Activated T-cell treated with anti-CD3 and anti-CD28 coated beads for 4 hours (primary cell): ENCODE measurements around the gene DHRS9.
"Not testable (repeated sequence)": the region's sequence is repeated elsewhere in the genome, so short reads cannot be mapped to it uniquely, and the experiment has no call there.

ENCODE experiments used
- DNase-seq: peaks from one replicate; pipeline ENCODE4 v3.0.0-alpha.2; 2020

The DHRS9 gene

DNA sequence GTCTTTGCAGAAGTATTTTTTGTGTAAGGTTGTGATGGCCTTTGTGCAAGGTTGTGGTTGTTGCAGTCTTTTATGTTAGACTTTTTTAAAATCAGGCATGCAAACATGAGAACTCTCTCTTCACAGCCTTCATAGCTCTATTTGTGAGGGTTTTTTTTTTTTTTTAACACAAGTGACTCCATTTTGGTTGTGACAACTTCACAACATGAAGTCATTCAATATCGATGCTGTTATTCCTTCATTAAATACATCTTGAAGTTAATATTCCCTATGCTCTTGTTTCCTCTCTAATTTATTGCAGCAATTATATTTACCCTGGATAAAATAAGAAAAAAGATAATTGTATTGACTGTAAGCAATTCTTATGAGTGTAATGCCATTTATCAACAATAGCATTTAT, 35.5 kb downstream of the DHRS9 start:
- DNase-seq: no peak

DNA sequence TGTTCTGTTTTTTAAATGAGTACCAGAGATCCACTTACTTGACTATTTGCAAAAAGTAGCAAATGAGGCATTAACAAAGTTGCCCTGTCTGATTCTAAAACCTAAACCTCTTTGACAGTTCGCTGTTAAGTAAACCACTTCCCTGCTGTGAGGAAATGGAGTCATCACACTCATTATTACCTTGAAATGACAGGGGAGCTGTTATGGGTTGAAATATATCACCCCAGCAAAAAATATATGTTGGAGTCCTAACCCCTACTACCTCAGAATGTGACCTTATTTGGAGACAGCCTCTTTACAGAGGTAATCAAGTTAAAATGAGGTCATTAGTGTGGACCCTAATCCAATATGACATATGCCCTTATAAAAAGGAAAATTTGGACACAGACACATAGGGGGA, 36.1 kb downstream of the DHRS9 start:
- DNase-seq: no peak

DNA sequence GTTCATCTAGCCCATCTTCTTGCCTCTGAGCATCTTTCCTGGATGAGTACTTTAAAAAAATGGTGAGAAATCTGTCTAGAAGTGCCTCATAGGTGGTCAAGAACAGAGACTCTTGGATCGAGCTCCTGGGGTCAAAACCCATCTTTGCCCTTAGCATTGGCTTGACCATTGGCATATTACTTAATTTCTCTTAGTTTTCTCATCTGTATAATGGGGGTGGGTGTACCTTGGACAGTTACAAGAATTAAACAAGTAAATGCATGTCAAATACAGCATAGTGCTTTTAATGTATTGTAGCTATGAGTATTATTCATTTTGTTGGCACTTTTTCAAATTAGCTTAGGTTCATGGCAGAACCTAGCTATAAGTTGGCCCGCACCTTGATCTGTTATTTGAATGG, 36.8 kb downstream of the DHRS9 start:
- DNase-seq: no peak

- no peak for DNase-seq
Observed at GRCh38 chr2:169106563-169107545, 37.5 kb downstream of the DHRS9 start.

GRCh38 chr2:169107645-169108044, 38.3 kb downstream of the DHRS9 start:
- no peak for DNase-seq

- DNase-seq: no peak
Observed at GRCh38 chr2:169108099-169108884, 38.9 kb downstream of the DHRS9 start.

DNA sequence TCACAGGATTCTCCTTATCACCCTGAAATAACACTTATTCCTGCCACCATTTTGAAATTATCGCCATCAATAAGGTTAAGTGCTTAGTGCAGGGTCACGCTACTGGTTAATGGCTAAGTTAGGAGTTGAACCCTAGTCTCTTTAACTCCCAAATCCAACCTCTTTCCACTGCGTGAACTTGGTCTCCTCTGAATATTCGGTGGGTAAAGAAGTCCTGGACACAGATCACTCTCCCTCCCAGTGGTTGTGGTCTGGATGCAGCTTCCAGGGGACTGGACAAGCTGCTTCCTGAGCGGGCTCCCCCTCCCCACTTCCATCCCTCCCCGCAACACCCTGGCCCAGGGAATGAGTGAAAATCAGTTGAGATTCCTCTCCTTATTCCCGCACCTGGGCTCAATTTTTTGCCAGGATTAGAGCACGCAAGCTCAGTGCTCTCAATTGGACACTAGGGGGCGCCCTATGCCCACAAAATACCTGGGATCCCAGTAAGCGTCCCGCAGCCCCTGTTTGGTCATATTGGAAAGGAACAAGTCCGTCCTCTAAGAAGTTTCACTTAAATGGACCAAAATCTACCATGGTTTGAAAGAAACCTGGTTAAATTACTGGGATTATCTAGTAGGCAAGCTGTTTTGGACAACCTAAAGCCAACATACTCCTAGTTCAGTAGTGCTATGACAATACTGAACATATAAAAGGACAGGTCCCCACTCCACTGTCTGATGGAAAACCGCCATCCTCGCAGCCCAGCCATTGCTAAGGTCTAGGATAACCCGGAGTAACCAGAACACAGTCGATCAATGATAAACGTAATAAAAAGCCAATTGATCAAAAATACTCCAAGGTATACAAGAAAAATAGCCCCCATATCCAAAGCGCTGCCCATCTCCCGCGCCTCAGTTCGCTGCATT, 40.4 kb downstream of the DHRS9 start:
- DNase-seq: peak; percentile 64

GRCh38 chr2:169110419-169110818, 41.1 kb downstream of the DHRS9 start:
- no peak for DNase-seq

- no peak for DNase-seq
Observed at GRCh38 chr2:169110916-169111315, 41.6 kb downstream of the DHRS9 start.

DNA sequence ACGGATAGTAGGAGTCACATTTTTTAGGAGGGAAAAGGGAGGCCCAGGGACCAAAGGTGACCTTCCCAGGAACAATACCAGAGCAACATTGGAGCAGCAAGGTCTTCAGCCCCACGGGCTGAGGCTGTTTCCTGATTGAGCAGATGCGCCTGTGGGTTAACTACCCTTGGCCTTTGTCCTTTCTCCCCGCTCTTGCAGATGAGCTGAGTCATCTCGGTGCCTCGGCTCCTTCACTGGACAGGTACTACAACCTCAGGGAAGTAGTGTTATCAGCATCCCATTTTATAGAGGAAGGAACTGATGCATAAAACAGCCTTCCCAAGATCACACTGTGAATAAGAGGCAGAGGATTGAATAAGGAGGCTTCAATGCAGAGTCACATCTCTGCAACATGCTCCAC, 43.5 kb downstream of the DHRS9 start:
- DNase-seq: no peak

DNA sequence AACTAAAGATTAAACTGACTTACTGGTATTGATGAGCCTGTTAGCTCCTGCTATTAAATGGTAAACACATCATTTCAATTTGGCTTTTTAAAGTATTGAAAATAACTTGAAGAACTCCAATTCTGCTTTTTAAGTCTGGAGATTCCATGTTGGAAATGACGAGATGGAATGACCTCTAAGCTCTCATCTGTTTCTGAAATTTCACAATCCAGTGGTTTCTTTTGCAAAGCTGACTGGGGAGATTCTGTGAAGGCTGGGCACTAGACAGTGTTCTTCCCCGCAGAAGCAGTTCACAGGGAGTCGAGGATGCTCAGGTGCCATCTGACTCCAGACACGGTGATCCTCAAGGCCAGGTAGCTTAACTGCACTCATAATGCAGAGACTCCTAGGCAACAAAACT, 44.7 kb downstream of the DHRS9 start:
- DNase-seq: no peak

GRCh38 chr2:169116327-169116726, 47.0 kb downstream of the DHRS9 start:
- no peak for DNase-seq

- DNase-seq: no peak
Observed at GRCh38 chr2:169116993-169117392, 47.6 kb downstream of the DHRS9 start.

- DNase-seq: no peak
Observed at GRCh38 chr2:169118060-169118459, 48.7 kb downstream of the DHRS9 start.

DNA sequence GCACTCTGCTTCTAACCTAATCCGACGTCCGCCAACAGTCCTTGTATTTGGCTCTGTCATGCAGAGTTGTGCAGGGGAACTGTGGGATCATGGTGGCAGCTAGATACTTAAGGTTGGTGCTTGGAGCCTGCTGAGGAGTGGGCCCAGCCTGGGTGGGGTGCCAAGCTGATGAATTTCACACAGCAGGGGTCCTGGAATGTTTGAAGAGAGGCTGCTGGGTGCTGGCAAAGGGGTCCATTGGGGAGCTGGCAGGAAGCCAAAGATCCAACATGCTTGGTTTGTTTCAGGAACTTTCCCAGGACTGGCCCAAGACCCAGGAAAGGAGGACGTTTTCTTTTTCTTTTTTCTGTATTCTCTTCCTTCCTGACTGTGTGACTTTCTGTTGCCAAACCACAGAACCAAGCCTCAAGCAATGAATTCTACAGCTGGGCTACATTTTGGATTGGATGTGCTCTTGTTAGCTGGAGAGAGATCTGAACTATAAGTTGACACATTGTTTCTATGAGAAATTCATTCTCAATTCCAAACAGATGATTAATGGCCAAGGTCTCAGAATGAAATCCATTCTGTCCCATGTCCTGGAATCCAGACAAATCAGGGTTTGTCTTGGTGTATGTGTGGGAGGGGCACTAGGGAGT, 49.9 kb downstream of the DHRS9 start:
- no peak for DNase-seq

GRCh38 chr2:169119851-169120250, 50.5 kb downstream of the DHRS9 start:
- DNase-seq: no peak

GRCh38 chr2:169129703-169130243, 60.4 kb downstream of the DHRS9 start:
- no peak for DNase-seq

GRCh38 chr2:169131587-169132512, 62.5 kb downstream of the DHRS9 start:
- no peak for DNase-seq

DNA sequence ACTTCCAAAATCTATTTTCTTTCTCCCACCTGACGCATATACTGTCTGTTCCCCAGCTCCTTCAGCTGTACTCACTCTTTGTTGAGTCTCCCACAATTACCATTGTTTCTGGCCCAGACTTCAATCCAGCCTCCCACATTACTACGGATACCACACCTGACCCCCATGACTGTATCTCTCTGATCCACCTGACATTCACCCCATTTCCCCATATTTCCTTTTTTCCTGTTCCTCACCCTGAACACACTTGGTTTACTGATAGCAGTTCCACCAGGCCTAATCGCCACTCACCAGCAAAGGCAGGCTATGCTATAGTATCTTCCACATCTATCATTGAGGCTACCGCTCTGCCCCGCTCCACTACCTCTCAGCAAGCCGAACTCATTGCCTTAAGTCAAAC, 64.9 kb downstream of the DHRS9 start:
- not testable (repeated sequence) for DNase-seq

DNA sequence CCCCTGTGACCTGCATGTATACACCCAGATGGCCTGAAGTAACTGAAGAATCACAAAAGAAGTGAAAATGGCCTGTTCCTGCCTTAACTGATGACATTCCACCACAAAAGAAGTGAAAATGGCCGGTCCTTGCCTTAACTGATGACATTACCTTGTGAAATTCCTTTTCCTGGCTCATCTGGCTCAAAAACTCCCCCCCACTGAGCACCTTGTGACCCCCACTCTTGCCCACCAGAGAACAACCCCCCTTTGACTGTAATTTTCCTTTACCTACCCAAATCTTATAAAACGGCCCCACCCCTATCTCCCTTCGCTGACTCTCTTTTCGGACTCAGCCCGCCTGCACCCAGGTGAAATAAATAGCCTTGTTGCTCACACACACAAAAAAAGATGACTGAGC, 67.1 kb downstream of the DHRS9 start:
- not testable (repeated sequence) for DNase-seq
